ENCODE measurements around the gene NPIPB5.
"Not testable (repeated sequence)": the region's sequence is repeated elsewhere in the genome, so short reads cannot be mapped to it uniquely, and the experiment has no call there.

The NPIPB5 gene

DNA sequence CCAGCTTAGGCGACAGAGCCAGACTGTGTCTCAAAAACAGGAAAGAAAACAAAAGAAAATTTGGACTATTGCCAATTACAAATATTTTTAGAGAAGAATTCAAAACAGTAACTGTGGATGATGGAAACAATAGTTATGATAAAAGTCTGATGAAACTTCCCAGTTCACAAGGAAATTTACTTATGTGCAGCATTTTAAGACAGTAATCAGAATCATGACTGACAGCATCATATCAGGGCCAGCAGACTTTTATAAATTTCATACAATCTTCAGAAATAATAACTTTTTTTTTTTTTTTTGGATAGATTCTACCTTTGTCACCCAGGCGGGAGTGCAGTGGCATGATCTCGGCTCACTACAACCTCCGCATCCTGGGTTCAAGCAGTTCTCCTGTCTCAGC is at the start of gene NPIPB5:
Gene NPIPB5 (plus strand): TSS at position 301 of the 400 bp plus-strand sequence. CDS start 2,911 bp downstream, outside the sequence.
- DNase-seq, result not testable (repeated sequence)

DNA sequence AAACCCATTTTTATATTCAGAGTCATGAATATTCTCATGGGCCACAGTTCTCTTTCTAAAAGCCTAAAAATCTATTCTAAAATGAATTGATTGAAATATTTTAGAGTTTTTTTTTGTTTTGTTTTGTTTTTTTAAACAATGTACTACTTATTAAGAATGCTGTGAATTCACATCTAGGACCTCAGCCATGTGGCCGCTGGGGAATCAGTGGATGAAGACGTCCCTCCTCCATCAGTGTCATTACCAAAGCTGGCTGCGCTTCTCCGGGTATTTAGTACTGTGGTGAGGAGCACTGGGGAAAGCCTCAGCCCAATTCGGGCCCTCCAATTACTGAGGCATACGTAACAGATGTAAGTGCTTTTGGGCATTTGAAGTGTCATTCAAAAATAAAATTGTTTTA is 41.8 kb upstream of the NPIPB5 start:
- not testable (repeated sequence) for DNase-seq

DNA sequence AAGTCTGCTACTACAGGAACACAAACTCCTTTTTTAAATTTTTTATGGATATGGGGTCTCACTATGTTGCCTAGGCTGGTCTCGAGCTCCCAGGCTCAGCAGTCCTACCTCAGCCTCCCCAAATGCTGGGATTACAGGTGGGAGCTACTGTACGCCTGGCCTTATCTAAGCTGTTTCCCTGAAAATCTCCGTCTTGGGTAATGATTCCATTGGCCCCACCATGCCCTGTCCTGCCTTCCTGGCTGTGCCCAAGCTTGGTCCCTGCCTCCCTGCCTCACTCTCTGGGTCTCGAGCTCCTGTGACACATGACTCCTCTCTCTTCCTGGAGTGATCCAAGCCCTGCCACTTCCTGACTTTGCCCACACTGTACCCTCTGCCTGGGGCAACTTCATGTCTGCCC is 27.3 kb downstream of the NPIPB5 start:
- DNase-seq, result not testable (repeated sequence)

- DNase-seq, result not testable (repeated sequence)
Observed at GRCh38 chr16:22544809-22545208, 34.1 kb downstream of the NPIPB5 start.

- DNase-seq, result not testable (repeated sequence)
Observed at GRCh38 chr16:22546630-22547029, 35.9 kb downstream of the NPIPB5 start.

DNA sequence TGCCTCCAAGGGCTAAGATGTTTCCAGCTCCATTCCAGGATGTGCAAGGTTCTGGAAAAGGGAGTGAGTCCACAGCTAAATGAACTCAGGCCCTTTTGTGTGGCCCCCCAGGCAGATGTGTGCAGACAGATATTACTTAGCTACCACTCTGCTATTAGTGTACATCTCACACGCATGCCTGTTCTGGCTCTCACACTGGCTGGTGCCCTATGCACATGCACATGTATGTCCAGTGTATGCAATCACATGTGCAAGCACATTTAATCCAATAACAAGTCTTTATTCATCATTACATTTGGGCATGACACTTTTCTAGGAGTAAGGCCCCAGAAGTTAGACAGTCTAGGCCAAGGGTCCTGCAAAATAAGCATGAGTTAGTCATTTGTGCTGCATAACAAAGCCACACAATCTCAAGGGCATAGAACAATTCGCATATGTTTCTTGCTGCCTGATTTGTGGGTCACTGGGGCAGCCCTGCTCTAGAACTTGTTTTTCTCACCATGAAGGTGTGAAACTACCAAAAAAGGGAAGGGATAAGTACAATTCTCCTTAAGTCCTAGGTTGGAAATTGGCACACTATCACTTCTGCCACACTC is 36.6 kb downstream of the NPIPB5 start:
- DNase-seq, result not testable (repeated sequence)

GRCh38 chr16:22549853-22550252 is 39.2 kb downstream of the NPIPB5 start:
- not testable (repeated sequence) for DNase-seq

- DNase-seq, result not testable (repeated sequence)
Observed at GRCh38 chr16:22551143-22551542, 40.5 kb downstream of the NPIPB5 start.

DNA sequence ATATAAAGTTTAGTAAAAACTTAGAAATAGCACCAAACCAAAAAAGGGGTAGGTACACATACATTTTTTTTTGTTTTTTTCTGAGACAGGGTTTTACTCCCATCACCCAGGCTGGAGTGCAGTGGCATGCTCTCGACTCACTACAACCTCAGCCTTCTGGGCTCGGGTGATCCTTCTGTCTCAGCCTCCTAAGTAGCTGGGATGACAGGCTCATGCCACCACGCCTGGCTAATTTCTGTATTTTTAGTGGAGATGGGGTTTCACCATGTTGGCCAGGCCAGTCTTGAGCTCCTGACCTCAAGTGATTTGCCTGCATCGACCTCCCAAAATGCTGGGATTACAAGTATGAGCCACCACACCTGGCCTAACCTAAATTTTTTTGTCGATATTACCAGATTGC is 41.0 kb downstream of the NPIPB5 start:
- DNase-seq, result not testable (repeated sequence)

DNA sequence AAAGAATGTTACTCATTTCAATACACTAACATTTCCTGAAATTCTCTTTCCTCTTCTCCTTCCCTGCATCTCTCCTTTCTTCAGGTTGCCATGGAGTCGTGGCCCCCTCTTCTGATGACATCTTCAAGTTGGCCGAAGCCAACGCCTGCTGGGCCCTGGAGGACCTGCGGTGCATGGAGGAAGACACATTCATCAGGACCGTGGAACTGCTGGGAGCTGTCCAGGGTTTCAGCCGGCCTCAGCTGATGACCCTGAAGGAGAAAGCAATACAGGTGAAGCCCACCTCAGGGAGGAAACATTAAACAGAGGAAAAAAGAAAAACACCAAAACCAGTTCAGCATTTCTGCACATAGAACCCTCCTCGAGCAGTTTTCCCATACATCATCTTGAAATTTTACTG is 46.1 kb downstream of the NPIPB5 start:
- DNase-seq, result not testable (repeated sequence)
